KOPT-K1 (cell line): Measurements from ENCODE around the gene BORCS6.

Experiments used
- H3K27ac ChIP-seq: fragments of 200-600 bp; sonication (generic); 2 replicates; pipeline ENCODE4 v1.5.1; 2016; ENCODE audit warnings: antibody characterized with exemption, mild to moderate bottlenecking, low read depth, low read length; ENCODE audit not compliant: poor library complexity, severe bottlenecking
- H3K36me3 ChIP-seq: fragments of 200-600 bp; sonication (generic); 2 replicates; pipeline ENCODE4 v1.5.1; 2017; ENCODE audit warnings: antibody characterized with exemption, mild to moderate bottlenecking, low read length, moderate library complexity; ENCODE audit not compliant: insufficient read depth
- H3K9me3 ChIP-seq: fragments of 200-600 bp; sonication (generic); 2 replicates; pipeline ENCODE4 v1.5.1; 2017; ENCODE audit warnings: antibody characterized with exemption, low read length, mild to moderate bottlenecking; ENCODE audit not compliant: insufficient read depth, poor library complexity, severe bottlenecking

The BORCS6 gene

DNA sequence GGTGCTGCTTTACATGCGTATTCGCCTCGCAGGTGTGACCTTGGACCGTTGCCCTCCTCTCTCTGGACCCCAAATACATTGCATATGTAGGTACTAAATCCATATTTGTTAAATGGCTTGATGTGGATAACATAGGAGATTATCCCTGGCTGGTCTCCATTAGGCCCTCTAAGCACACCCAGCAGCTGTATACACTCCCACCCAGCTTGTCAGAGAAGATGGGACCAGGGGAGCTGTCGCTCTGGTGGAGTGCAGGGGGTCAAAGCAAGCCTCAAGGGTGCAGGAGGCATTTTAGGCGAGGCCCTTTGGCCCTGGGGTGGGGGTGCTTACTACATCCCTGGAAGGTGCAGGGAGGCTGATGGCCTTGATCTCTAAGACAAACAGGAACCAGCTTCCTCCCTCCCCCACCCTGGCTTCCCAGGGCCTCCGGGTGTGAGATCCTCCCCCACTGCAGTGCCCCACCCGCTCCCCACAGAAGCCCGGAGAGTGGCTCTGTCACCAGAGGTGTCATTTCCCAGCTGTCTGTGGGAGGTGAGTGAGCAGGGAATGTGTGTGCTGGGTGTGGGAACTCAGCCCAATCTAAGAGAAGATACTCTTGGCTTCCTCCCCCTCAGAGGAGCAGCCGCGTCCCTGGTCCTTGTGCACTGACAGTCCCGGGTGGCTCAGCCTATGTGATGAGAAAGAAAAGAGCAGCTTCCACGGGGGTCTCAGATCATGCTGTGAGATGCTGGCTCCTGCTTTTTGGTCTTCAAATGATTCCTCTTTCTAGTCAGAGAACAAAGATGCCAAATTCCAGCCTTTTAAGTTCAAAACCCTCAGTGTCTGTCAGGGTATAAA lies 25.8 kb downstream of the BORCS6 start:
- Histone ChIP-seq H3K9me3 (no peaks in the 10 kb centered on the region), H3K27ac (peak overlapping the region; percentile 91), H3K36me3 (peaks cover 24% of the 10 kb centered on the region)

- H3K36me3 ChIP-seq, result peaks cover 27% of the 10 kb centered on the region
- peak overlapping the region; percentile 91 for H3K27ac ChIP-seq
- H3K9me3 ChIP-seq, result no peaks in the 10 kb centered on the region
These were observed 26.7 kb downstream of the BORCS6 start for GRCh38 chr17:8162997-8163977.

DNA sequence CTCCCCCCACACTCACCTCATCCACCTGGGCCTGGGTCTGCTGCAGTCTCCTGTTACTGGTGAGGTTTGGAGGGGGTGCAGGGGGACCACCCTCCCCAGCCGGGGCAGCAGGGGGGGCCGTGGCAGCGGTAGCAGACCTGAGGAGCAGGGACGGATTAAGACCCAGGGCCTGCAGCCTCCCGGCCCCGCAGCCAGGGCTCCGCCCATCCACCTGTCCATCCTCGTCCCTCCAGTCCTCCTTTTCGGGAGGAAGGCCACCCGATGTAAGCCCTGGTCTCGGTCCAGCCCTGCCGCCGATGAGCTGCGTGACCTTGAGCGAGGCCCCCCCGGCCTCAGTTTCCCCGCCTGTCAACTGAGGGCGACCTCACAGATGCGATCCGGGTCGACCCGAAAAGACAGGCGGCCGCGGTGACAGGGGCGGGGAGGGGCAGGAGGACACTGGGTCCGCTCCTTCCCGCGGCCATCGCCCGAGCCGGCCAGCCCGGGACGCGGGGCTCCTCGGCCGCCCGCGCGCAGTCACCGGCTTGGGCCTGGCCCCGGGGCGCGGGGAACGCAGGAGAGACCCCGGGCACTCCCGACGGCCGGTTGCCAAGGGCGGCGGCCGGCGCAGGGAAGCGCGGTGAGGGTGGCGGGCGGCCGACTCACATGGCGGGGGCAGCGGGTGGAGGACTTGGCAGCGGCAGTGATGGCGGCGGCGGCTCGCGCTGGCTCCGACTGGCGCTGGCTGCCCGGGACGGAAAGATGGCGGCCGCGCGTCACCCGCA lies 27.6 kb downstream of the BORCS6 start, which contains the start of gene VAMP2:
TSS of gene VAMP2 (minus strand) at position 716 of the 764 bp plus-strand sequence. CDS start at position 647, 69 bp downstream.
- no peaks in the 10 kb centered on the region for H3K9me3 ChIP-seq
- H3K36me3 ChIP-seq, result peaks cover 31% of the 10 kb centered on the region
- peak within 1 kb of the TSS; percentile 91 for H3K27ac ChIP-seq

DNA sequence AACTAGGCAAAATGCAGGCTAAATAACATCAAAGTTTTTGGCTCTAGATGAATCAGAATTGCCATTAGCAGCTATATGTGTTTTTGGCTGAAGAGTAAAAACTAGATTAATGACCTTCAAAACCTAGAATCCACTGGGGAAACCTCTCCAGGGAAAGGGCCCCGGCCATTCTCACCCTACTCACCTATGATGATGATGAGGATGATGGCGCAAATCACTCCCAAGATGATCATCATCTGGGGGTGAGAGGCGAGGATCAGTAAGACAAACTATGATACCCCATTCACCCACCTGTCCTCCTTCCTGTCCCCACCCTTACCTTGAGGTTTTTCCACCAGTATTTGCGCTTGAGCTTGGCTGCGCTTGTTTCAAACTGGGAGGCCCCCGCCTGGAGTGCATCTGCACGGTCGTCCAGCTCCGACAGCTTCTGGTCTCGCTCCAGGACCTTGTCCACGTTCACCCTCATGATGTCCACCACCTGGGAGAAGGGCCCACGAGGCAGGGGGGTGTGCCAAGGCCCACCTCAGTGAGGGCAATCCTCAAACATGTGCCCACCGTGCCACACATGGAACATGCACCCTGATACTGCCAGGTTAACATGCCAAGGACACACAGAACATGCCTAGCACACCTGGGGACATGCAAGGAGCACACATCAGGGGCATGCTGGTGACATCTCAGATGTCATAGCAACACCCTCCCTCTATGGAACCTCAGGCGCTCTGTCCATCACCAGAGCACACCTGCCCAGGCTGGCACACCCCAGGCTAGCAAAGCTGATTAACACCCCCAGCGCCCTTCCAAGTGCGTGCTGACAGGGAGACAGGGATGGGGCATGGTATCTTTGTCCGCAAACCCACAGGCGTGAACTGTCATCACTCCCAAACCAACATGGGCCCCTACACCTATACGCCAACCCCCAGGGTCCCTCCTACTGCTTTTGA lies 28.4 kb downstream of the BORCS6 start:
- H3K27ac ChIP-seq, result peak overlapping the region; percentile 91

GRCh38 chr17:8160741-8161221 lies 29.2 kb downstream of the BORCS6 start:
- Histone ChIP-seq H3K36me3 (peaks cover 31% of the 10 kb centered on the region), H3K9me3 (no peaks in the 10 kb centered on the region), H3K27ac (no peak overlapping the region)

More for the DNA sequence above, 28.4 kb downstream of the BORCS6 start:
- H3K36me3 ChIP-seq, result peaks cover 31% of the 10 kb centered on the region
- no peaks in the 10 kb centered on the region for H3K9me3 ChIP-seq

DNA sequence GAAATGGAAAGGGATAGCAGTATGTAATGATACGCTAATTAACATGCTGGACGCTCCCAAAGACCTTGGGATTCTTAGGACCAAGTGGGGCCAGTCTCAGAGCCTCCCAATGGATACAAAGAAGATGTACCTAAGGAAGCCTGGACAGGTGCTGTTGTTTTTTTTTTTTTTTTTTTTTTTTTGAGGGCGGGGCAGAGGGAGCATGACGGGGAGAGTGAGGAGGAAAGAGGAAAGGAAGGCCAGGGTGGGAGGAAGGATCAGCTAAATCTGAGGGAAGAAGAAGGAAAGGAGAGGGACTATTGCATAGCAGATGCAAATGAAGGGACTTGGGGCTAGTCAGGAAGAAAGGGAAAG lies 29.8 kb downstream of the BORCS6 start:
- no peak overlapping the region for H3K27ac ChIP-seq
- H3K36me3 ChIP-seq, result peaks cover 31% of the 10 kb centered on the region
- H3K9me3 ChIP-seq, result no peaks in the 10 kb centered on the region

GRCh38 chr17:8159459-8160223 lies 30.3 kb downstream of the BORCS6 start:
- H3K9me3 ChIP-seq, result no peaks in the 10 kb centered on the region
- H3K36me3 ChIP-seq, result peaks cover 31% of the 10 kb centered on the region
- no peak overlapping the region for H3K27ac ChIP-seq

- Histone ChIP-seq H3K9me3 (no peaks in the 10 kb centered on the region), H3K36me3 (peaks cover 31% of the 10 kb centered on the region), H3K27ac (no peak overlapping the region)
These were observed 31.0 kb downstream of the BORCS6 start for GRCh38 chr17:8159032-8159400.

DNA sequence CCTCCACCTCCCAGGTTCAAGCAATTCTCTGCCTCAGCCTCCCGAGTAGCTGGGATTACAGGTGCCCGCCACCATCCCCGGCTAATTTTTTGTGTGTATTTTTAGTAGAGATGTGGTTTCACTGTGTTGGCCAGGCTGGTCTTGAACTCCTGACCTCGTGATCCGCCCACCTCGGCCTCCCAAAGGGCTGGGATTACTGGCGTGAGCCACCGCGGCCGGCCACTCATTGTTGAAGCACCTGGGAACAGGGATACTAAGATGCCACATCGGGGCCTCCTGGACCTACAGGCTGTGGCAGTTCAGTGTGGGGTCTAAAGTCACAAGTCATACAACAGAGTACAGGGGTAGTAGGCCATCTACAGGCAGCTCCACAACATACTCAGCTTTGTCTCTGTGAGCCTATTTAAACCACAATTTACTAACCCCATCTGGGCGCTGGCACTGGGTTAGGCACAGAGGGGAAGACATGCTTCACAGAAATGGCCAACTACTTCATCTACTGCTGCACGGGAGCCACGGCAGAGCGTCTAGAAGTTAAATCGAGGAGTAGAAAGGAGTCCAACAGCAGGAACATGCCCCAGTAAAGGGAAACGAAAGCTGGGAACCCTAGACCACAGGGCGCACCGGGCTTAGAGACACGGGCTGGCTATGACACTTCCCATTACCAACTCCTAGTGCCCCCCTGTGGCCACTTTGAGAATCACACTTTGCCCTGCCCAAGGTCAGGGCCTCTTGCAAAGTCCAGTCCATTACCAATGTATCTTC lies 31.5 kb downstream of the BORCS6 start:
- Histone ChIP-seq H3K36me3 (peaks cover 31% of the 10 kb centered on the region), H3K27ac (peak overlapping the region; percentile 38), H3K9me3 (no peaks in the 10 kb centered on the region)

GRCh38 chr17:8156246-8156992 lies 33.6 kb downstream of the BORCS6 start:
- Histone ChIP-seq H3K36me3 (peaks cover 29% of the 10 kb centered on the region), H3K9me3 (no peaks in the 10 kb centered on the region), H3K27ac (peak overlapping the region; percentile 66)

GRCh38 chr17:8155996-8156245 lies 34.1 kb downstream of the BORCS6 start:
- Histone ChIP-seq H3K27ac (peak overlapping the region; percentile 41), H3K9me3 (no peaks in the 10 kb centered on the region), H3K36me3 (peaks cover 24% of the 10 kb centered on the region)

GRCh38 chr17:8155231-8155995 lies 34.6 kb downstream of the BORCS6 start:
- Histone ChIP-seq H3K36me3 (peaks cover 19% of the 10 kb centered on the region), H3K27ac (peak overlapping the region; percentile 41), H3K9me3 (no peaks in the 10 kb centered on the region)
